GM21367 (cell line): ENCODE measurements around the gene SHBG.
"Not testable (repeated sequence)": the region's sequence is repeated elsewhere in the genome, so short reads cannot be mapped to it uniquely, and the experiment has no call there.

Experiments
- ATAC-seq: cut with Tn5 transposase; IDR thresholded peaks from one replicate; pipeline ENCODE4 v1.9.1; 2021; ENCODE audit not compliant: unreplicated experiment

The SHBG gene

DNA sequence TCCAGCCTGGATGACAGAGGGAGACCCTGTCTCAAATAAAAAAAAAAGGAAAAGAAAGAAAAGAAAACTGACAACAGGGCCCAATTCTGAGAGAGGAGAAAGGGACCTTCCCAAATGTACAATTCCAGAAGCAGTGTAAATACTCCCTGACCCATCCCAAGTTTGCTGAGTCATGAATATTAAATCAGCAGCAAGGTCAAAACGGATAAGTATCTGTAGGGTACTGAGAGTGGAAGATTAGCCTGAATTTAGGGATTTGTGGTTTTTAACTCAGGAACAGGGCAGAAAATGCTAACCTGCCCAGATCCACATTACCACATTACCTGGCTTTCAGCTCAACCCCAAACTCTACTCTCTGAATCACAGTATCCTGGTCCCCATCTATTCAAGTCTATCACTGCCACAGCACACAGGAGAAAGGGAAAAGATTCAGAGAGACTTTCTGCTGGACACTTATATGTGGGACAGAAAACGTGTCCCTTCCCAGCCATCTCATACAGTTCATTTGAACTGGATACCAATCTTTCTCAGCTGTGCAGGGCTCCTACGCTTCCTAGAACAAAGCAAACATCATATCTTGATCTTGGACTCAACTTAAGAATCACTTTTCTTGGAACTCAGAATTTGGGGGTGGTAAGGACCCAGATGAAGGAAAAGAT, 18.2 kb upstream of the SHBG start:
- no peak for ATAC-seq

DNA sequence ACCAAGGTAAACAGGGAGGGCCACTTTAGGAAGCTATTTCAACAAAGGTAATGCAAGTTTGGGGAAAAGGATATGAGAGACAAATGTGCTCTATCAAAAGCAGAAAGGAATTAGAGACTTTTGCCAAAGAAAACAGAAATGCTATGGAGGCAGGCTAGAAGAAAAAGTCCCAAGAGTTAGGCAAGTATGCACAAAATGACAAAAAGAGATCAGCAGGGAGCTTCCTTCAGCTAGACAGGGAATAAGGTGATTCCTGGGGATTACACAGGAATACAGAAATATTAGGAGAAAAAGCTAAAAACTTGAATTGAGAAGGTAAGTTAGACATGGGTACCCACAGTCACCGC, 17.7 kb upstream of the SHBG start:
- ATAC-seq: no peak

- no peak for ATAC-seq
Observed at GRCh38 chr17:7613769-7614424, 16.0 kb upstream of the SHBG start.

DNA sequence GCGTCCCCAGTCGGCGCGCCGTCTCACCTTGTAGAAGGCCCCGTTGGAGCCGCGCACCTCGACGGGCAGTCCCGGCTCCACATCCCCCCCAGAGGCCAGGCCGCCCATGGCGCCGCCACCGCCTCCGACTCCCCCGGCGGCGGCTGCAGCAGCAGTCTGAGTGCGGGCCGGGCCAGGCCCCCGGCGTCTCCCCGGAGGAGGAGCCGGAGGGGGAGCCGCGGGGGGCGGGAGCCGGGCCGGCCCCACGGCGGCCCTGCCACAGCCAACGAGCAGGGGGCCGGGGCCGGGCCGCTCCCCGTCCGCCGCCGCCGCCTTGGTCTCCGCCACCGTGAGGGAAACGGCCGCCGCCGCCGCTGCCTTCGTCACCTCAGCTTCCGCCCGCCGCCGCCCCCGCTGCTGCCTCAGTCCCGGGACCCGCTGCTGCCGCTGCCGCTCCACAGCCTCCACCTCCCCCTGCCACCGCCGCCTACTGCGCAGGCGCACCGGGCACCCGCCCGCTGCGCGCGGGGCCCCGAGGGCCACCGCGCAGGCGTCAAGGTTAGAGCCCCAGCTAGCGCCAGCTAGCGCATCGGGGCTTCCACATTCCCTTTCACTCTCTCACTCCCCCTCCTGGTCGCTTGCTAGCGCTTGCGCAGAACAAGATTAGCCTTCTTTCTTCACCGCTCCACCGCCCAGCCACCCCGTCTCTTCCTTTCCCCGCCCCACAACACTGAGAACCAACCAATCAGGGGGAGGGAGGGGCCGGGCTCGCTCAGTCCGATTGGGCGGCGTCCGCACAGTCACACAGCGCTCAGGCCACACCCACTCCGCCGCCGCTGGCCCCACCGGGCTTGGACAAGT, 15.3 kb upstream of the SHBG start, which contains the start of gene FXR2:
Gene FXR2 (minus strand): TSS at position 473 of the 840 bp plus-strand sequence. CDS start 365 bp downstream, at position 108.
- ATAC-seq: peak; percentile 64

DNA sequence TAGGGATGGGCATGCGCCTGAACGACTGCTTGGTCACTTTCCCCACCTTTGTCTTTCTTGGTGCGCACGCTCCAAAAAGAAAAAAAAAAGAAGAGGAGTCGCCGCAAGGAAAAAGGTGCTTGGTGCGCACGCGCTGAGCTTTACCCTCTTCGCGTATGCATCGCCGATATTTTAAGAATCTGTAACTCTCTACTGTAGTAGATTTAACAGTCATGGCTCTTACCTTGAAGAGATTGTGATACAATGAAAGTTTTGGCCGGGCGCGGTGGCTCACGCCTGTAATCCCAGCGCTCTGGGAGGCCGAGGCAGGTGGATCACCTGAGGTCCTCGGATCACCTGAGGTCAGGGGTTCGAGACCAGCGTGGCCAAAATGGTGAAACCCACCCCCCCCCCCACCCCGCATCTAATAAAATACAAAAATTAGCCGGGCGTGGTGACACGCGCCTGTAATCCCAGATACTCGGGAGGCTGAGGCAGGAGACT, 14.6 kb upstream of the SHBG start:
- no peak for ATAC-seq

DNA sequence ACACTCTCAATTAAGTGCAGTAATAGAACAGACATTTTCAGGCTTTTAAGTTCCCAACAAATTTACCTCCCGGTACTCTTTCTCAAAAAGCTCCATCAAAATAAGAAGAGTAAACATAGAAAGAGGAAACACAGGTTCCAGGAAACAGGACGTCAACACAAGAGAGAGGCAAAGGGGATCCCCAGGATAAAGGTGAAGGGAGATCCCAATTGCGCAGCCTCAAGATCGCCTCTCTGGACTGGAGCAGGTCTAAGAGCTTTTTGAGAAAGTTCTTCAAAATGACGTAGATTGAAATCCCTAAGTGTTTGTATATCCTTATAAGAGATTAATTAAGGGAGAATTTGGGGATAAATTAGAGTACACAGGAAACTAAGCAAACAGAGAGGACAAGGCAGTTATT, 11.3 kb upstream of the SHBG start:
- ATAC-seq: no peak

- no peak for ATAC-seq
Observed at GRCh38 chr17:7620835-7621234, 9.1 kb upstream of the SHBG start.

- no peak for ATAC-seq
Observed at GRCh38 chr17:7623661-7624060, 6.3 kb upstream of the SHBG start.

DNA sequence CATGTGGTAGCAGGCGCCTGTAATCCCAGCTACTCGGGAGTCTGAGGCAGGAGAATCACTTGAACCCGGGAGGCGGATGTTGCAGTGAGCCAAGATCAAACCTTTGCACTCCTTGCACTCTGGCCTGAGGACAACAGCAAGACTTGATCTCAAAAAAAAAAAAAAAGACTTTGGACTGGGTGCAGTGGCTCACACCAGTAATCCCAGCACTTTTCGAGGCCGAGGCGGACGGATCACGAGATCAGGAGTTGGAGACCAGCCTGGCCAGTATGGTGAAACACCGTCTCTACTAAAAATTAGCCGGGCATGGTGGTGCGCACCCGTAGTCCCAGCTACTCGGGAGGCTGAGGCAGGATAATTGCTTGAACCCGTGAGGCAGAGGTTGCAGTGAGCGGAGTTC, 4.2 kb upstream of the SHBG start:
- ATAC-seq: not testable (repeated sequence)

- no peak for ATAC-seq
Observed at GRCh38 chr17:7626307-7626706, 3.6 kb upstream of the SHBG start.

GRCh38 chr17:7626956-7627249, 3.0 kb upstream of the SHBG start:
- ATAC-seq: no peak

- peak; percentile 75 for ATAC-seq
Observed at GRCh38 chr17:7627250-7628121, 2.4 kb upstream of the SHBG start, which contains the start of gene SAT2. SAT2 (minus strand) TSS chr17:7627821; CDS start chr17:7627635, 186 bp downstream.

DNA sequence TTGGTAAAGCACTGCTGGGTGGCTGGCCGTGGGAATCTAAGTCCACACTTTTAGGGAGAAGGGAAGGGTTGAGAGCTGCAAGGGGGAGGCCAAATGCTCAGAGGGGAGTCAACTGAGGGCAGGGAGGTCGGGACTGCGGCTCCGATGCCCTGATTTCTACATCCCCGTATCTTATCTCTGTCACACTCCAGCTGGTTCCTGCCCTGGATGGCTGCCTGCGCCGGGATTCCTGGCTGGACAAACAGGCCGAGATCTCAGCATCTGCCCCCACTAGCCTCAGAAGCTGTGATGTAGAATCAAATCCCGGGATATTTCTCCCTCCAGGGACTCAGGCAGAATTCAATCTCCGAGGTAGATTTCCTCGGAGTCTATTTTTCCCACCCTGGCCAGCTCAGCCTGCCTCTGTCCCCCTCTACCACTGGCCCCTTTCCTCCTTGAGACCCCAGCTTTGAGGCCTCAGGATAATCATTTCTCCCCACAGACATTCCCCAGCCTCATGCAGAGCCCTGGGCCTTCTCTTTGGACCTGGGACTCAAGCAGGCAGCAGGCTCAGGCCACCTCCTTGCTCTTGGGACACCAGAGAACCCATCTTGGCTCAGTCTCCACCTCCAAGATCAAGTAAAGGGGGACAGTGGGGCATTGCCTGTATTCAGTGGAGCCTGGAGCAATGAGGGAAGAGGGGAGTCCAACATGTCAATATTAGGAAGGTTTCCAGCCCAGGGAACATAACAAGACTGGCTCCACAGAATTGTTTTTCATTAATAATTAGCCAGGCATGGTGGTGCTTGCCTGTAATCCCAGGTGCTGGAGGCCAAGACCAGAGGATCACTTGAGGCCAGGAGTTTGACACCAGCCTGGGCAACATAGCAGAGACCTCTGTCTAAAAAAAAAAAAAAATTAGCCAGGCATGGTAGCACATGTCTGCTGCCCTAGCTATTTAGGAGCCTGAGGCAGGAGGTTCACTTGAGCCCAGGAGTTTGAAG, 1.8 kb downstream of the SHBG start:
- ATAC-seq: no peak

GRCh38 chr17:7632492-7632894, 2.6 kb downstream of the SHBG start:
- ATAC-seq: no peak

DNA sequence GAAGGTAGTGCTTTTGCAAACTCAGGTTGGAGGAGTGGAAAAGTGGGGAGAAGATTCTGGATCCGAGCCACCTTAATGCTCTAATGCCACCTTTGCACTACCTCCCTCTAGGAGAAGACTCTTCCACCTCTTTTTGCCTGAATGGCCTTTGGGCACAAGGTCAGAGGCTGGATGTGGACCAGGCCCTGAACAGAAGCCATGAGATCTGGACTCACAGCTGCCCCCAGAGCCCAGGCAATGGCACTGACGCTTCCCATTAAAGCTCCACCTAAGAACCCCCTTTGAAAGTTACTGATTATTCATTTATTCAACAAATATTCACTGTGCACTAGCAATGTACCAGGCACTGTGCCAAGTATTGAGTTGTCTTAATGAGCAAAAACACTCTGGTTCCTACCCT, 3.2 kb downstream of the SHBG start:
- no peak for ATAC-seq

DNA sequence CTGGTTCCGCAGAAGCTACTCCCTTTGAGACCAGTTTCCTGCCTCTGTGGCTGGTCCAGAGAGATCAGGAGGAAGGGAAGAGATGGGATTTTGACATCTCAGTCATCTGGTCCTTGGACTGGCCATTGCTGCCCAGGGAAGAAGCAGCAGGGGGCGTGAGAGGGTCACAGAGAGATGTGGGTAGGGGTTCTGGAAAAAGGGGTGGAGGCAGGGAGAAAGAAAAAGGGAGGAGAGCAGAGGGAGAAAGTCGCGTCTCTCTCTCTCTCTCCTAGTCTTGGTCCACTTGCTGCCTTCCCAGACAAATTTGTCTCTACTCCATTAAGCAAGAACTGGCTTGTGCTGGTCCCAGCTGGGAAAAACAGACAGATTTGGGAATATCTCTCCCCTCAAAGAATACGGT, 4.4 kb downstream of the SHBG start:
- no peak for ATAC-seq

- no peak for ATAC-seq
Observed at GRCh38 chr17:7636163-7636562, 6.2 kb downstream of the SHBG start.

GRCh38 chr17:7640783-7641182, 10.8 kb downstream of the SHBG start:
- no peak for ATAC-seq

GRCh38 chr17:7641635-7642034, 11.7 kb downstream of the SHBG start:
- ATAC-seq: not testable (repeated sequence)

GRCh38 chr17:7644775-7645174, 14.8 kb downstream of the SHBG start:
- no peak for ATAC-seq
